HG03457 (cell line): ENCODE data around the gene DAZAP2.
"Not testable (repeated sequence)": the region's sequence is repeated elsewhere in the genome, so short reads cannot be mapped to it uniquely, and the experiment has no call there.

Experiments
- ATAC-seq: cut with Tn5 transposase; IDR thresholded peaks from one replicate; pipeline ENCODE4 v1.9.1; 2021; ENCODE audit warnings: moderate number of reproducible peaks; ENCODE audit not compliant: unreplicated experiment

The DAZAP2 gene

DNA sequence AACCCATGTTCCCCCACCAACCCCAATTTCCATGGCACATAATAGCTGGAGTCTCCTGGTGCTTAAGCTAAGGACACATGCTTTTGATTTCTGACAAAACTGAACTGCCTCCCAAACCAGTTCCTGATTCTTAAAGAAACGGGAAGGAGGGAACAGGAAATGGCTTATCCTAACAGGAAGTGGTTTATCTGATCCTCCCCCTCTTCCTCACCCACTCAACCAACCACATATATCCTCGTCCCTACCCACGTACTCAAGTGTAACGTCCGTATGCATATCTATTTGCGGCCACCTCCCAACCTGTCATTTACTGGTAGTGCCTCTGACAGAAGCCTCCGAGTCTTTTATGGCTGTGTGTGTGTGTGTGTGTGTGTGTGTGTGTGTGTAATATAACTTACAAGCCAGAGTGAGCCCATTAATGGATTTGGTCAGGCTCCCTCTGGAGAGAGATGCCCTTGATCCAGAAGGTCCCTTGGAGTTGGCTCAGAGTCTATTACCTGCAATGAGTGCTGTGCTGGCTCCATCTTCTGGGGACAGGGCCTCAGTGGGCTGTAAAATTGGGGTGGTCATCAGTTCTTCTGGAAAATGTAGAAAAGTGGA, 7.7 kb downstream of the DAZAP2 start:
- ATAC-seq = no peak

DNA sequence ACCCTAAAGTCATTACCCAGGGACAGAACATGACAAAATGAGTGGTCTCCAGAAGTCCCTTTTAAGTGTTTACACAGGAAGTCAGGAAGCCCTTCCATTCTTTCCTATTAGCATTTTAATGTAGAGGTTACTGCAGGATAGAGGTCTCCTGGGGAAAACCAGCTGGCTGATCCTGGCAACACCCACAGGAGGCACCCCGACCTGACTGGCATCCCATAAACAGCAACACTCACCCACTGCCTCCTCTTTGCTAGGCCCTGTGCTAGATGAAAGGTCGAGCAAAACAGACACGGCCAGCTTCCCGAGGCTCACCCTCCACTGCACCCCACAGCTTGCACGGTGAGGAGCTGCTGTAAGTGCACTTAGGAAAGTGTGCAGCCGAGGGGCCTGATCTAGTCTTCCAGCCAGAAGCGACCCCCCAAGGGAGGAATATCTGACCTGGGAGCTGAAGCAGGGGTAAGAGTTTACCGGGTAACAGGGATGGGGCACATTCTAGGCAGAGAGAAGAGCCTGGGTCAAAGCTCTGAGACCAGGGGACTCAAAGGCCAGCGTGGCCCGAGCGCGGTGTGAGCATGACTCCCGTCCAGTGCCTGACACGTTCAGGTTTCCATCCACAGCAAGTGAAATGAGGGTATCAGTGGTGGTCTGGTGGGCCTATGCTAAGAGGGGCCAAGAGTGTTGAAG, 9.0 kb downstream of the DAZAP2 start:
- ATAC-seq = no peak

DNA sequence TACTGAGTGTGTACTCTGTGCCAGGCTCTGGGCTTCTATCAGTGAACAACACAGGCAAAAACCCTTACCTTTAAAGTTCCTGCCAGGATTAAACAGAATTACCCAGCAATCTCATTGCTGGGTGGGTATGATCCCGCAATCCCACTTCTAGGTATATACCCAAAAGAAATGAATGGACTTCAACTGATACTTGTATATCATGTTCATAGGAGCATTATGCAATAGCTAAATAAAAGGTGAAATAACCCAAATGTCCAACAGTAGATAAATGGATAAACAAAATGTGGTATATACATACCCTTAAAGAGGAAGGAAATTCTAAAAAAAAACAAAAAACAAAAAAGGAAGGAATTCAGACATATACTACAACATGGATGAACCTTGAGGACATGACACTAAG, 14.7 kb downstream of the DAZAP2 start:
- ATAC-seq = no peak

DNA sequence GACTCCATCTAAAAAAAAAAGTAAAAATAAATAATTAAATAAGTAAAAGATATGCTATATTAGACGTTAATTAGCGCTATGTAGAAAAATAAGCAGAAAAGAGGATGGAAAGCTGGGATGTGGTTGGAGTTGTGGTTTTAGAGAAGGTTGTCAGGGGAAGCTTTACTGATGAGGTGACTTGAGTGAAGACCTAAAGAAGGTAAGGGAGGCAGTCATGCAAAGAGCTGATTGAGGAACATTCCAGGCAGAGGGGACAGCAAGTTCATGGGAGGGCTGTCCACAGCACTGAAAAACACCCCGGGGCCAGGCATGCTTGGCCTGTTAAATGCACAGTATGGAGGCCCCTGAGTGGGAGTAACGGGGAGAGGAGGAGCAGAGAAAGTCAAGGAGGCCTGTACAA, 15.9 kb downstream of the DAZAP2 start:
- ATAC-seq = no peak

DNA sequence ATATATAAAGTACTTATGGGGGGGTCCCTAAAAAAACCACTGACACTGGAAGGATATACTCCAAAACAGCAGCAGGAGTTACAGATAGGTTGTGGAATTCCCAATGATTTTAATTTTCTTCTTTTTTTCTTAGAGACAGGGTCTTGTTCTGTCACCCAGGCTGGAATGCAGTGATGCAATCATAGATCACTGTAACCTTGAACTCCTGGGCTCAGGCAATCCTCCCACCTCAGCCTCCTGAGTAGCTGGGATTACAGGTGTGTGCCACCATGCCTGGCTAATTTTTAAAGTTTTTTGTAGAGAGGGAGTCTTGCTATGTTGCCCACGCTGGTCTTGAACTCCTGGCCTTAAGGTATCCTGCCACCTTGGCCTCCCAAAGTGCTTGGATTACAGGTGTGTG, 21.0 kb downstream of the DAZAP2 start:
- ATAC-seq = not testable (repeated sequence)

DNA sequence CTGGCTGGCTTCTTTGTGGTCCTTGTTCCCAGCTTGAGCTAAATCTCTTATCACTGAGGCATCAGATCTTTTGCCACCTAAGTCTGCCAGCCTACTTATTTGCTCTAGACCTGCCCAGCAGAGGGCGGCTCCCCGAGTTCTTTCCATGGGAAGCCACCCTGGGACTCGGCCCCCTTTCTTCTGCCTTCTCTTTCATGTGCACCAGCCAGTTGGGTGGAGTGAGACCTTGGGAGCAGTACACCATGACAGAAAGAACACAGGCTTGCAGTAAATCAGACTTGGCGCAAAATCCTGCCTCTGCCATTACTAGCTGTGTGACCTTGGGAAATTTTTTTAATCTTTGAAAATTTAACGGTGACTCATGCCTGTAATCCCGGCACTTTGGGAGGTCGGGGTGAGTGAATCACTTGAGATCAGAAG, 24.1 kb downstream of the DAZAP2 start:
- no peak for ATAC-seq

DNA sequence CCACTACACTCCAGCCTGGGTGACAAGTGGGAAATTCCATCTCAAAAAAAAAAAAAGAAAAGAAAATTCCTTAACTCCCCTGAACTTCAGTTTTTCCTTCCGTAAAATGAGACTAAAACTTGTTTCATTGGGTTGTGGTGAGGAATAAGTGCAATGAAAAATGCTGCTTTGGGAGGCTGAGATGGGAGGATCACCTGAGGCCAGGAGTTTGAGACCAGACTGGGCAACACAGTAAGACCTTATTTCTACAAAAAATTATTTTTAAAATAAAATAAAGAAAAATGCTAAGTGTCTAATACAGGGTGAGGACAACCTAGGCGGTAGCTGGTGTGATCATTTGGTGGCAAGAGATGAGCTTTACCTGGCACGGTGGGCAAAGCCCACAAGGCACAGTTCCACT, 24.7 kb downstream of the DAZAP2 start:
- no peak for ATAC-seq

DNA sequence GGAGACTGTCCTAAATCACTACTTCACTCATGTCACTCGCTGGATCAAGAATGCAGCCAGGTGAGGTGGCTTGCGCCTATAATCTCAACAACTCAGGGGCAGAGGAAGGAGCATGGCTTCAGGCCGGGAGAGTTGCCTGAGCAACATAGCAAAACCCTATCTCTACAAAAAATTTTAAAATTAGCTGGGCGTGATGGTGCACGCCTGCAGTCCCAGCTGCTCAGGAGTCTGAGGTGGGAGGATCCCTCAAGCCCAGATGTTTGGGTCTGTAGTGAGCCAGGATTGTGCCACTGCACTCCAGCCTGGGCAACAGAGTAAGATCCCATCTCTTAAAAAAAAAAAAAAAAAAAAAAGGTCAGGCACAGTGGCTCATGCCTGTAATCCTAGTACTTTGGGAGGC, 25.7 kb downstream of the DAZAP2 start:
- no peak for ATAC-seq

DNA sequence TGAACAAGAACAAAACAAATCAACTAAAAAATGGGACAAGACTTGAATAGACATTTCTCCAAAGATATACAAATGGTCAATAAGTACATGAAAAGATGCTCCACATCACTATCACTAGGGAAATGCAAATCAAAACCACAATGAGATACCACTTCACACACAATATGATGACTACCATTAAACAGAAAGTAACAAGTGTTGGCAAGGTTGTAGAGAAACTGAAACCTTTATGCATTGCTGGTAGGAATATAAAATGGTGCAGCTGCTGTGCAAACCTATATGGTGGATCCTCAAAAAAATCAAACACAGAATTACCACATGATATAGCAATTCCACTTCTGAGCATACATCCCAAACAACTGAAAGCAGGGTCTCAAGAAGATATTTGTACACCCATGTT, 26.4 kb downstream of the DAZAP2 start:
- no peak for ATAC-seq

DNA sequence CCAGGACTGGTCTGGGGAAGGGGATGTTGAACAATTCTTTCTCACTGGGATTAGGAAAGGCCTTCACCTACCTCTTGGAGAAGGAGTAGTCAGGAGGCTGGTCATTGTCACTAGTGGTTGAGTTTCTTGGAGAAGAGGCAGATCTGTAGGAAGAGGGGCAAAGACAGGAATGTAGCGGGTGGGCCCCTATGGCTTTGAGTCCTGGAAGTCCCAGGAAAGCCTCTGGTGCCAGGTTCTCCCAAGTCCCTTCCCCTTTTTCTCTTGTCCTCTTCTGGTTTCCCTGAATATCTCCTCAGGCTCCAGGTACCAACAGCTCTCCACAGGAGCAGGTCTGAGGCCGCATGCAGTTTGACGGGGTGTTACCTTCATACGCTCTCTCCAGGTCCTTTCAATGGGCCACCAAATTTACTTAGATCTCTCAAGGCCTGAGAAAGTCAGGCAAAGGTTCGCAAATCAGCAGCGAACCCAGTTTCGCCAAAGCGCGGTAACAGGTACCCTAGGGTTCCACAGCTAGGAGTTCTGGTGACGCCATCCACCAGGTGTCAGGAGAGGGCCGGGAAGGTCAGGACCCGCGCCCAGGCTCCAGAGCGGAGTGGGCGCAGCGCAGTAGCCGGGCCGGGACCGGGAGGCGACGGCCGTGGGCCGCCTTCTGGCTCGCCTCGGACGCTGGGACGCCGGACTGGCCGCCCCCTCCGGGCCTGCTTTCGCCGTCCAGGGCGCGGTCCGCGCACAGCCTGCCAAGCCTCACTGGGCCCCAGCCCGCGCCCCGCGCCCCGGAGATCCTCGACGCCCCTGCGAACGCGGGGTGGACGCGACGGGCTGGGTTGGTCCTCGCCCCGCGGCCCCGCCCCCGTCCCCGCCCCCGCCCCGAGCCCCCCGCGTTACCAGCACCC, 30.8 kb downstream of the DAZAP2 start:
- ATAC-seq = no peak

DNA sequence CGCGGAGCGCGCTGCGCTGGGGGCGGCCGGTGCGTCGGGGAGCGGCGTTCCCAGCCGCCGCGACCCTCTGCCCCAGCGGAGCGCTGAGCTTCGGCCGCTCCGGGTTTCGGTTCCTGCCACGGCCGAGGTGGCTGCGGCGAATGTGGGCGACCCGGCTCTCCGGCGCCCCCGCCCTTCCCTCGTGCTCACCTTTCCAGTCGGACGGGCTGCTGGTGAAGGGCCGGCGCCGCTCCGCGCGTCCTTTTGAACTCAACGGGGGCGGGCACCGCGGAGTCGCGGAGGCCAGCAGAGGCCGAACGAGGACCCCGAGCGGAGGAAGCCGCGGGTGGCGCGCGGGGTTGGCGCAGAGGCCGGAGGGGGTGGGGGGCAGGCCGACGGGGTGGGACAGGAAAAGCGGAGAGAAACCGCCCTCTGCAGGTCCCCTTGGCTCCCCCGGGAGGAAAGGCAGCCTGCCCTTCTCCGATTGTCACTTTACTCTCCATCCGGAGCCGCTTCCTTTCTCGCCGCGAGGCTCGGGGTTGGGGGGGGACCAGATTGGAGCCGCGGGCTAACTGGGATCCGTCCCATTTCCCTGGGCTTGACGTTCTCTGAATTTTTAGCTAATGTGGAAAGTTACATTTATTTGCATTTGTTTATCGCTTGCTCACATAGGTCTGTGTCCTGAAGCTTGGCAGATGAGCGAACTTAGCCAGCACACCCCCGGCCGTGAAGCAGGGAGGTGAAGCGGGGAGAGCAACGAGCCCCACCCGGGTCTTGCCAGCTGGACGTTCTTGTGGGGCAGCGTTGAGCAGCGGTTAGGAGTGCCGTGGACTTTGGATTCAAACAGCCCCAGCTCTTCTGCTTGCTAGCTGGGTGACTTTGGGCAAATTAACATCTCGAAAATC, 31.7 kb downstream of the DAZAP2 start, which contains the start of gene SMAGP:
TSS of gene SMAGP (minus strand) at position 349 of the 884 bp plus-strand sequence. CDS start 1,137 bp downstream, outside the sequence.
- ATAC-seq = no peak

DNA sequence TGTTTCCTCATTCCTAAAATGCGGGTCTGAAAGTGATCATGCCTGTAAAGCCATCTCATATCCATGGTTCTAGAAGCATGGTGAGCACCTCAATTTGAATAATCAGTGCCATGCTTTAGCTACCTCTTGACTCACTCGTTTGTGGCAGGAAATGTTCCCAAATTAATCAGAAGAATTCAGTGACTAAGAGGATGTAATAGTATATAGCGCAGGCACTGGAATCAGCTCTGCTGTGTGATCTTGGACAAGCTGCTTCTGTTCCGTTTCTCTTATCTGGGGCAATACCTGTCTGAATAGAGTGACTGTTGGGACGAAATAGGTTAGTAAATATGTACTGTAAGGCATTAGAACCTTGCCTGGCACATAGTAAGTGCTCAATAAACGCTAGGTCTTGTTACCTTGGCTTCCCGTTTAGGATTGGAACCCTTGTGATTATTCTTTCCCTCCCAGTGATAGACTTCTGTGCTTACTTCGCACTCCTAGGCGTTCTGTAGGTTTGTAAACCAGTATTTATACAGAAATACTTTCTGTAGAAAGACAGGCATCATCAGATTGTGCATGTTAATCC, 32.4 kb downstream of the DAZAP2 start:
- ATAC-seq = no peak

DNA sequence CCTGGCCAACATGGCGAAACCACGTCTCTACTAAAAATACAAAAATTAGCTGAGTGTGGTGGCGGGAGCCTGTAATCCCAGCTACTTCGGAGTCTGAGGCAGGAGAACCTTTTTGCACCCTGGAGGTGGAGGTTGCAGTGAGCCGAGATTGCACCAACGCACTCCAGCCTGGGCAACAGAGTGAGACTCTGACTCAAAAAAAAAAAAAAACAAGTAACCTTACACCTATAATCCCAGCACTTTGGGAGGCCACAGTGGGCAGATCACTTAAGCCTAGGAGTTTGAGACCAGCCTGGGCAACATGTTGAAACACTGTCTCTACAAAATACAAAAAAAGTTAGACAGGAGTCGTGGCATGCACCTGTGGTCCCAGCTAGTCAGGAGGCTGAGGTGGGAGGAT, 34.2 kb downstream of the DAZAP2 start:
- not testable (repeated sequence) for ATAC-seq

DNA sequence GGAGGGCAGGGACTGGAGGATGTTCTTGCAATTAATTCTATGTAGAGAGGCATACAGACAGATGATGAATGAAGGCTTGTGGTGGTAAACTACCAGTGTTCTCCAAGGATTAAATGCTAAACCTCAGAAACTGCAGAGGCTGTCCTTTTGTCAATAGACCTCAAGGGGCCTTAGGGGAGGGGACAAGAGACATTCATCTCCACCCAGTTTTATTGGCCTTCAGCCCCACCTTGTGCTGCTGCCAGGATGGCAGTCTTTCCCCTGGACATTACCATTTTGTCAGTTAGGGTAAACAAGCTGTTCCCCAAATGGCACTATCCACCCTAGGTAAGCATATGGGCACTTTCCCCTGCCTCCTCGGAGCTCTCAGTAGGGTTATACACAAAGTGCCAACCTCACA, 36.5 kb downstream of the DAZAP2 start:
- no peak for ATAC-seq

DNA sequence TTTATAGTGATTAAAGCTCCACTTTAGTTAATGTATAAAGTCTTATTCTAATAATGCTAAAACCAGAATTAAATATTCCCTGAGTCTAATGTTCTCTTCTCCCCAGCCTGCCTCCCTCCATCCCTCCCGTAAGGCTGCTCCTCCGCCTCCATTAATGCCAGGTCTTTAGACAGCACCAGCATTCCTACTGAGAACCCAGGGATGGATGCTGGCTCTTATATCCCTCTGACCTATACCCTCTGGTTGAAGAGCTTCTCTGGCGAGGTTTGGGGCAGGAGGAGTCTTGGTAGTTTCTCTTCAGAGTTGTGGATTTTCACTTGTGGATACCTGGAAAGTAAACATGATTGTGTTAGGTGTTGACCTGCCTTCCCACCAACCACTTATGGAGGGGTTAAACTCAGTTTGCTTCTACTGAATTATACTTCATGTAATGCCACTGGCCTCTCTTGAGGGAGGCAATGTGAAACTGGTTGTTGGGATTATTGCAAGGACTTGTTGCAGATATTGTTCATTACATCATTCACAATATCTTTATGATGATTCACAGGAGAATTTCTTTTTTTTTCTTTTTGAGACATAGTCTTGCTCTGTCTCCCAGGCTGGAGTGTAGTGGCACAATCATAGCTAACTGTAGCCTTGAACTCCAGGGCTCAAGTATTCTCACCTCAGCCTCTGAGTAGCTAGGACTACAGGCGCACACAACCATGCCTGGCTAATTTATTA, 42.7 kb downstream of the DAZAP2 start:
- no peak for ATAC-seq

DNA sequence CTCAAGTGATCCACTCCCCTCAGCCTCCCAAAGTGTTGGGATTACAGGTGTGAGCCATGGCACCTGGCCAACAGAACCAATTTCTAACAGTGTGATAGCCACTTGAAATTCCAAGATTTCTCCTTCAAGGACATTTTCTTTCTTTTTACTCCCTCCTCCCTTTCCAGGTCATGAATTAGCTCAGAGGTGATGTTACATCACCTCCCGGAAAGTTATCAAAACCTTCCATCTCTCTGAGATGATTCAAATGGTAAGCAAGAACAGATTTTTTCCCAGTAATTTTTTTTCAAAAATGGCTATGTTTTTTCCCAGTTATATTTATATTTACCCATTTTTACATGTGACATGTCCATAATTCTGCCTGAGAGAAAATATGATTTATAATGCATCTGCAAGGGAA, 47.2 kb downstream of the DAZAP2 start:
- ATAC-seq = no peak

DNA sequence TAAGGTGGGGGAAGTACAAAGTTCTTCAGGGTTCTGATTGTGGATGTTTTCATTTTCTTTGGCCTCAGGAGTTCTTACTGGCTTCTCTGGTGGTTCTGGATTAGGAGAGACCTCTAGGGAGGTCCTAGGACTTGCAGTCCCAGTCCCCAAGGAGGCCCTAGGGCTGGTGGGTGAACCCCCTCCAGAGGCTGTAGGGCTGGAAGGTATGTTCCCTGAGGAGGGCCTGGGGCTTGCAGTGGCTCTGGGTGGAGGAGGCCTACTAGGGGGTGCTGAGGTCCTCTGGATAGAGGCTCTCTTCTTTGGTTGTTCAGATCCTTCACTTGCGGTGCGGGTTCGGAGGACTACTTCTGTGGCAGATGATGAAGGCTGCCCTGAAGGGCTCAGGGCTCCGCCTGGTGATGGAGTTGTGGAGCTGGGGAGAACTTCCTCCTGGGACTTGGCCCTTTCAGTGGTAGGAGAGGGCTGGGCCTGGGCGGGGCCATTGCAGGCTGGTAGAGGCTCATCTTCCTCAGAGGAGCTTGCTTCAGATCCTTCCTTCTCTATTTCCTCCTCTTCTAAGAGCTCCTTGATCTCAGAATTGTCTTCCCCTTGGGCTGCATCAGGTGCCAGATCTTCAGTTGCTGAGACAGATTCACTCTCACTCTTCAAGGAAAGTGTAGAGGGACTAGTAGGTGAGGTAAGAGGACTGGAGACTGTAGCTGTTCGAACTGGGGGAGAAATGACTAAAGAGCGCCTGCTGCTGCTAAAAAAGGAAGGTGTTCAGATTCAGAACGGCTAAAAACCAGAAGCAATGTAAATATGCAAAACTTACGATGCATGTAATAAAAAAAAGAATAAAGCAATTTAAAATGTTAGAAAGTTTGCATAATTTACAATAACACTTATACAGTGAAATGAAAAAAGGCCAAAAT, 53.2 kb downstream of the DAZAP2 start:
- not testable (repeated sequence) for ATAC-seq
